Gastroesophageal sphincter (tissue), 3 donors: ENCODE results near the gene TRDMT1.

ENCODE experiments used
- CTCF ChIP-seq, 4 experiments: fragments of 200-600 bp in 2 of 4; fragments of 450-650 bp in 2 of 4; sonication (generic) in 1 of 4; IDR thresholded peaks; one replicate each; pipeline ENCODE4 v1.5.1; 2017 to 2019; ENCODE audit warnings: antibody characterized with exemption in 4 of 4, mild to moderate bottlenecking in 2 of 4, moderate library complexity in 2 of 4
- POLR2A ChIP-seq, 2 donors: fragments of 450-650 bp; IDR thresholded peaks; one replicate each; pipeline ENCODE4 v1.6.1; 2017; ENCODE audit warnings: antibody characterized with exemption in 2 of 2, mild to moderate bottlenecking in 2 of 2, moderate library complexity in 1 of 2
- POLR2AphosphoS5 ChIP-seq: sonication (generic); formaldehyde crosslinking; IDR thresholded peaks from one replicate; pipeline ENCODE4 v1.6.1; 2017; ENCODE audit warnings: antibody characterized with exemption

- no peak for TF ChIP-seq CTCF (IDR thresholded peaks at IDR 0.05)
- no peak for TF ChIP-seq POLR2A (IDR thresholded peaks at IDR 0.05)
- peak; percentile 8 for TF ChIP-seq POLR2AphosphoS5
Observed at GRCh38 chr10:17238445-17239291, 37.2 kb upstream of the TRDMT1 start.
